Umbilical cord (tissue), 2 donors: ENCODE results near the gene C2orf49. TPM values are rescaled to one million over a fixed set of nuclear protein-coding genes. Genes with fewer than 3 reads are reported as not detected.
A peak's percentile ranks its signal among the peaks of the same experiment; 100 is the strongest.
"Not testable (repeated sequence)": the region's sequence is repeated elsewhere in the genome, so short reads cannot be mapped to it uniquely, and the experiment has no call there.

Experiments
- DNase-seq: peaks from one replicate; pipeline ENCODE4 v3.0.0-alpha.2; 2015; ENCODE audit warnings: low spot score
- total RNA-seq: library from RNA; depleted of rRNA; stranded (reverse); fragments of >200 nt; gene quantifications from one replicate; pipeline ENCODE4 v1.2.3, GENCODE V29; 2014; ENCODE audit warnings: low replicate concordance; ENCODE audit not compliant: insufficient read depth

The C2orf49 gene
- total RNA-seq, 1 donor from 2014 or later, result 23.8 TPM

GRCh38 chr2:105321875-105322646, 15.3 kb upstream of the C2orf49 start:
- no peak for DNase-seq

- DNase-seq, result no peak
Observed at GRCh38 chr2:105323111-105323510, 14.2 kb upstream of the C2orf49 start.

- no peak for DNase-seq
Observed at GRCh38 chr2:105324101-105324500, 13.2 kb upstream of the C2orf49 start.

GRCh38 chr2:105324732-105325131, 12.6 kb upstream of the C2orf49 start:
- DNase-seq, result peak; percentile 72

- DNase-seq, result peak; percentile 52
Observed at GRCh38 chr2:105325389-105325963, 11.9 kb upstream of the C2orf49 start.

GRCh38 chr2:105327271-105327670, 10.1 kb upstream of the C2orf49 start:
- not testable (repeated sequence) for DNase-seq

- DNase-seq, result no peak
Observed at GRCh38 chr2:105327690-105328089, 9.7 kb upstream of the C2orf49 start.

- peak; percentile 25 for DNase-seq
Observed at GRCh38 chr2:105328281-105329196, 8.8 kb upstream of the C2orf49 start.

- no peak for DNase-seq
Observed at GRCh38 chr2:105329197-105329554, 8.2 kb upstream of the C2orf49 start.

- DNase-seq, result peak; percentile 60
Observed at GRCh38 chr2:105329561-105330495, 7.5 kb upstream of the C2orf49 start, which contains the start of gene TGFBRAP1. TGFBRAP1 (minus strand) TSS chr2:105329735; CDS start chr2:105308301, 21,434 bp downstream.

- DNase-seq, result no peak
Observed at GRCh38 chr2:105330681-105331375, 6.5 kb upstream of the C2orf49 start.

- DNase-seq, result no peak
Observed at GRCh38 chr2:105334211-105334610, 3.1 kb upstream of the C2orf49 start.

- DNase-seq, result no peak
Observed at GRCh38 chr2:105335469-105335868, 1.9 kb upstream of the C2orf49 start.

- no peak for DNase-seq
Observed at GRCh38 chr2:105336786-105337121, 586 bp upstream of the C2orf49 start.

- no peak for DNase-seq
Observed at GRCh38 chr2:105338020-105338385, 663 bp downstream of the C2orf49 start.

- no peak for DNase-seq
Observed at GRCh38 chr2:105339414-105339813, 2.1 kb downstream of the C2orf49 start.

GRCh38 chr2:105344704-105345345, 7.5 kb downstream of the C2orf49 start:
- DNase-seq, result peak; percentile 48

- no peak for DNase-seq
Observed at GRCh38 chr2:105357122-105357521, 19.8 kb downstream of the C2orf49 start.

- no peak for DNase-seq
Observed at GRCh38 chr2:105358593-105358992, 21.3 kb downstream of the C2orf49 start.
